GM12875 (cell line): Measurements from ENCODE around the gene SYT11.
"Not testable (repeated sequence)": the region's sequence is repeated elsewhere in the genome, so short reads cannot be mapped to it uniquely, and the experiment has no call there.

ENCODE experiments used
- H3K4me3 ChIP-seq: one replicate; pipeline ENCODE4 v1.5.1; 2011; ENCODE audit warnings: low read depth, low read length, control low read depth
- CTCF ChIP-seq: IDR thresholded peaks from 2 replicates; pipeline ENCODE4 v1.5.1; 2011; ENCODE audit warnings: low read depth, mild to moderate bottlenecking, control low read depth, inconsistent platforms, low read length, moderate library complexity, borderline replicate concordance; ENCODE audit not compliant: insufficient read depth

SYT11 gene

GRCh38 chr1:155913969-155914757 is 54.8 kb downstream of the SYT11 start:
- no peak overlapping the region for H3K4me3 ChIP-seq
- no peak for TF ChIP-seq CTCF

DNA sequence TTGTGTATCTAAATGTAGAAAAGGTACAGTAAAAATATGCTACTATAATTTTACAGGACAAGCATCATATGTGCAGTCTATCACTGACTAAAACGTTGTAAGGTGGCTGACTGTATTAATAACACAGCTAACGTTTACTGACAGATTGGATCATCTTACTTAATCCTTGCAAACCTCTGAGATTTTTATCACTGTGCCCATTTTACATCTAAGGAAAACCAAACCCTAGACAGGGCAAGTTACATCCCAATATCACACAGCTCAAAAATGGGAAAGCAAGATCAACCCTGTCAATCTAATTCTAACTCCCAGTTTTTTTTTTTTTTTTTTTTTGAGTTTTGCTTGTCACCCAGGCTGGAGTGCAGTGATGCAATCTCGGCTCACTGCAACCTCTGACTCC is 59.3 kb downstream of the SYT11 start:
- no peak overlapping the region for H3K4me3 ChIP-seq
- TF ChIP-seq CTCF = no peak

GRCh38 chr1:155919801-155920200 is 60.4 kb downstream of the SYT11 start:
- no peak overlapping the region for H3K4me3 ChIP-seq
- no peak for TF ChIP-seq CTCF

DNA sequence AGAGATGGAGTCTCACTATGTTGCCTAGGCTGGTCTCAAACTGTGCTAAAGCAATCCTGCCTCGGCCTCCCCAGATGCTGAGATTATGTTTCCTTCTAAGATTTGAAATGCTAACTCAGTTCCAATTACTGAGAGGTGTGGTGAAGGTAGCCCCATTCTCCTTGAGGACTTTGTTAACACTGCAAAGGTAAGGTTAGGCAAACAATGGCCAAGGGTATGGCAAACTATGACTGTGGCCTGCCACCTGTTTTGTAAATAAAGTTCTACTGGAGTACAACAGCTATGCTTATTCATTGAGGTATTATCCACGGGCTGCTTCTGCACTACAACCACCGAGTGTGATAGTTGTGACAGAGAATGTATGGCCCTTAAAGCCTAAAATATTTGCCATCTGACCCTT is 61.4 kb downstream of the SYT11 start:
- H3K4me3 ChIP-seq = no peak overlapping the region
- TF ChIP-seq CTCF = no peak

DNA sequence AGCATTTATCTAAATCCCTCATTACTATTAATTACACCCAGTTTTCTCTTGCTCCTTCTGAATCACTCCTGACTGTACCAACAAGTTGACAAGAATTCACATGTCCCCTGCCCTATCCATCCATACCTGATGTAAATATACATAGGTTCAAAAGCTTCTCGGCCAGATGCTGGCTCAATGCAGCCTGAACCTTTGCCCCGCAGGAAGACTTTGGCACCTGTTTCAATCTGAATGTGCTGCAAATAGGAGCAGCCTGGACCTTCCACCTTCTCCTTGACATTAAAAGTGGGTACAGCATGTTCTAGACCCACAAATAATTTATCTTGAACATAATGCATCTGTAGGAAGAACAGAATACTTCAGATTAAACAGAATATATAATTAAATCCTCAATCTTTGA is 66.1 kb downstream of the SYT11 start:
- no peak overlapping the region for H3K4me3 ChIP-seq
- TF ChIP-seq CTCF = no peak

DNA sequence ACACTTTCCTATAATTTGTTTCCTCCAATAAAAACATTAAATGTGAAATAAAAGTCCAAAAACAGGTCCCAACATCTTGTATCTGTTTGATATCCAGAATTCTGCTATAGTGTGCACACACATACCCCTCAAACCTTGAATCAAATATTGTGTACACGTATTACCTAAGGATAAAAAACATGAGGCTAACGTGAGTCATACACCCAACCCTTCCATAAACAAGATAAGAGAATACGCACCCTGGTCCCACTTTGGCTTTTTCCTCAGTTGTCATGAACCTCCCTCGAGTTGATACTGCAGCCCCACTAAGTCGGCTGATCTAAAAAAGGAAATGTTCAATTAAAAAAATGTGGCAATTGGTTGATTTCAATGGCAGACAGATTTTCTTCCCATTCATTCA is 69.7 kb downstream of the SYT11 start:
- no peak for TF ChIP-seq CTCF
- no peak overlapping the region for H3K4me3 ChIP-seq

- not testable (repeated sequence) for H3K4me3 ChIP-seq
Observed at GRCh38 chr1:155930725-155931124, 71.4 kb downstream of the SYT11 start.
